K562 (cell line): Measurements from ENCODE around the gene PIGL. TPM values are rescaled to one million over a fixed set of nuclear protein-coding genes. Genes with fewer than 3 reads are reported as not detected.

Experiments
- ARHGAP35 ChIP-seq: fragments of 450-650 bp; IDR thresholded peaks from 2 replicates; pipeline ENCODE4 v1.6.1; 2018; ENCODE audit not compliant: partially characterized antibody
- CBX5 ChIP-seq: IDR thresholded peaks from 2 replicates; pipeline ENCODE4 v1.6.1; 2014; ENCODE audit warnings: low read depth, borderline replicate concordance
- E2F5 ChIP-seq: sonication (generic); formaldehyde crosslinking; IDR thresholded peaks from 2 replicates; pipeline ENCODE4 v1.8.0; 2022; ENCODE audit warnings: mild to moderate bottlenecking, missing genetic modification reagents
- EZH2 ChIP-seq: IDR thresholded peaks from 2 replicates; pipeline ENCODE4 v1.6.1; 2012; ENCODE audit warnings: low read depth, mild to moderate bottlenecking, inconsistent platforms, low read length, borderline replicate concordance
- HDAC1 ChIP-seq, 2 experiments: fragments of 450-650 bp; IDR thresholded peaks; 2 replicates each; pipeline ENCODE4 v1.6.1; 2016 to 2017; ENCODE audit warnings: inconsistent platforms in 1 of 2, mild to moderate bottlenecking in 1 of 2, moderate library complexity in 1 of 2
- HNRNPK ChIP-seq: fragments of 200-400 bp; formaldehyde crosslinking; IDR thresholded peaks from one replicate; pipeline ENCODE4 v1.6.1; 2018; ENCODE audit warnings: mild to moderate bottlenecking, low read depth, low read length; ENCODE audit not compliant: poor library complexity, severe bottlenecking
- IFI16 ChIP-seq: fragments of 250-450 bp; sonication (Bioruptor Pico); IDR thresholded peaks from 2 replicates; pipeline ENCODE4 v2.1.2; 2022; ENCODE audit warnings: mild to moderate bottlenecking, inconsistent platforms
- KAT8 ChIP-seq: fragments of 450-650 bp; IDR thresholded peaks from 2 replicates; pipeline ENCODE4 v1.6.1; 2016; ENCODE audit warnings: low read depth, mild to moderate bottlenecking
- MCM3 ChIP-seq: fragments of 450-650 bp; IDR thresholded peaks from 2 replicates; pipeline ENCODE4 v1.6.1; 2016
- NCOA1 ChIP-seq: fragments of 450-650 bp; IDR thresholded peaks from 2 replicates; pipeline ENCODE4 v1.6.1; 2016; ENCODE audit warnings: low read depth
- RHOXF2B ChIP-seq: fragments of 250-450 bp; sonication (Bioruptor Pico); conservative IDR thresholded peaks from 2 replicates; pipeline ENCODE4 v1.5.1; 2021
- TAF9B ChIP-seq: fragments of 450-650 bp; IDR thresholded peaks from 2 replicates; pipeline ENCODE4 v1.6.1; 2018; ENCODE audit warnings: mild to moderate bottlenecking; ENCODE audit not compliant: partially characterized antibody
- TGIF2 ChIP-seq: sonication (generic); formaldehyde crosslinking; IDR thresholded peaks from 2 replicates; pipeline ENCODE4 v1.8.1; 2022; ENCODE audit warnings: mild to moderate bottlenecking, missing genetic modification reagents, moderate library complexity
- ZNF436 ChIP-seq: fragments of 250-450, 450-650 bp; sonication (Bioruptor Pico); formaldehyde crosslinking; IDR thresholded peaks from 2 replicates; pipeline ENCODE4 v1.7.0; 2020; ENCODE audit warnings: mild to moderate bottlenecking
- polyA plus RNA-seq, 8 experiments: library from polyadenylated mRNA; depleted of rRNA in 4 of 8; stranded (reverse) in 5 of 8; unstranded in 3 of 8; fragments of >200 nt; fragmentation: Nextera tagmentation in 2 of 8; fragmentation: Illumina TruSeq in 1 of 8; extraction: Ambion mirVana in 2 of 8; extraction: Trizol in 1 of 8; gene quantifications; 2 replicates each; pipeline versions ENCODE4 v1.2.1 to v1.2.3, GENCODE V29; 2011 to 2014; ENCODE audit warnings: inconsistent platforms in 1 of 8, missing spikeins in 1 of 8
- total RNA-seq, 7 experiments: library from RNA; depleted of rRNA in 6 of 7; stranded (reverse); fragments of >200 nt in 6 of 7; fragmentation: Illumina TruSeq in 2 of 7; extraction: Trizol in 2 of 7; gene quantifications; 2 replicates each; pipeline versions ENCODE4 v1.2.1 to v1.2.3, GENCODE V29; 2011 to 2021; ENCODE audit warnings: low replicate concordance in 1 of 7
- TF ChIP-seq, protein P1 (sequence below): sonication (generic); IDR thresholded peaks from 2 replicates; pipeline ENCODE4 v1.6.1; 2016
- TF ChIP-seq, protein P2 (sequence below): fragments of 450-650 bp; formaldehyde crosslinking; conservative IDR thresholded peaks from 2 replicates; pipeline ENCODE4 v1.4.0; 2022; ENCODE audit warnings: mild to moderate bottlenecking, missing genetic modification characterization
- TF ChIP-seq, protein P3 (sequence below), 2 experiments: fragments of 450-650 bp in 1 of 2; sonication (generic) in 1 of 2; formaldehyde crosslinking in 1 of 2; IDR thresholded peaks; 2 replicates each; pipeline versions ENCODE4 v1.7.1 to v1.9.0; 2016 to 2022; ENCODE audit warnings: inconsistent platforms in 1 of 2, mild to moderate bottlenecking in 1 of 2, missing genetic modification reagents in 1 of 2

Gene PIGL
- total and polyA plus RNA-seq, 9 of the 15 experiments (the other 6 are each of a cell fraction or from before 2014, with no cell fraction given) = 19.9 to 55.3 (median 29.6) TPM

DNA sequence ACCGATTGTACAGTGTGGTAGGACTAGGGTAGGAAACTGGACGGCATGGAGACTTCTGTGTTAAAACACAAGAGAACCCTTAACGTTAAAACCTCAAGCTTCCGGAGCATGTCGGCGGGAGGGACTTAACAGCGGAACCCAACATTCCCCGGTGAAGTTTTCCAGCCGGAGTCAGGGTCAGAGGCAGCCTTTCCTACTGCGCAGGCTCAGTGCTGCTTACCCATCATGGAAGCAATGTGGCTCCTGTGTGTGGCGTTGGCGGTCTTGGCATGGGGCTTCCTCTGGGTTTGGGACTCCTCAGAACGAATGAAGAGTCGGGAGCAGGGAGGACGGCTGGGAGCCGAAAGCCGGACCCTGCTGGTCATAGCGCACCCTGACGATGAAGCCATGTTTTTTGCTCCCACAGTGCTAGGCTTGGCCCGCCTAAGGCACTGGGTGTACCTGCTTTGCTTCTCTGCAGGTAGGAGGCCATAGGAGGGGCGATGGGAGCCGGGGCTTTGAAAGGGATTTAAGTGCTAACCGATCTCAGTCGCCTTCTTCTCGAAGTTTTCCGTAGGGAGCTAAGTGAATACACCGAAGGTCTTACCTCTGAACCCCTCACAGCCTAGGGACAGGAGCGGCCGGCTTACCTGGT, at the start of gene PIGL (continued):
- TF ChIP-seq HDAC1 (IDR thresholded peaks at IDR 0.05) = peak; percentile 7 to 75; a peak in 3 of 4 replicates
- peak; percentile 97 for TF ChIP-seq NCOA1
- no peak for TF ChIP-seq EZH2
- no peak for TF ChIP-seq E2F5 (CRISPR knock-in tag)
- peak; percentile 95 for TF ChIP-seq TAF9B
- TF ChIP-seq CBX5 = no peak
- no peak for TF ChIP-seq KAT8
- no peak for TF ChIP-seq MCM3
- TF ChIP-seq IFI16 (CRISPR knock-in tag) = no peak
- TF ChIP-seq, protein P1, sequence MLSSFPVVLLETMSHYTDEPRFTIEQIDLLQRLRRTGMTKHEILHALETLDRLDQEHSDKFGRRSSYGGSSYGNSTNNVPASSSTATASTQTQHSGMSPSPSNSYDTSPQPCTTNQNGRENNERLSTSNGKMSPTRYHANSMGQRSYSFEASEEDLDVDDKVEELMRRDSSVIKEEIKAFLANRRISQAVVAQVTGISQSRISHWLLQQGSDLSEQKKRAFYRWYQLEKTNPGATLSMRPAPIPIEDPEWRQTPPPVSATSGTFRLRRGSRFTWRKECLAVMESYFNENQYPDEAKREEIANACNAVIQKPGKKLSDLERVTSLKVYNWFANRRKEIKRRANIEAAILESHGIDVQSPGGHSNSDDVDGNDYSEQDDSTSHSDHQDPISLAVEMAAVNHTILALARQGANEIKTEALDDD = 0 out of 2 replicates have a peak, but pooled peaks have one; percentile 37
- no peak for TF ChIP-seq ARHGAP35
- no peak for TF ChIP-seq TGIF2 (CRISPR knock-in tag)
- TF ChIP-seq, protein P2, sequence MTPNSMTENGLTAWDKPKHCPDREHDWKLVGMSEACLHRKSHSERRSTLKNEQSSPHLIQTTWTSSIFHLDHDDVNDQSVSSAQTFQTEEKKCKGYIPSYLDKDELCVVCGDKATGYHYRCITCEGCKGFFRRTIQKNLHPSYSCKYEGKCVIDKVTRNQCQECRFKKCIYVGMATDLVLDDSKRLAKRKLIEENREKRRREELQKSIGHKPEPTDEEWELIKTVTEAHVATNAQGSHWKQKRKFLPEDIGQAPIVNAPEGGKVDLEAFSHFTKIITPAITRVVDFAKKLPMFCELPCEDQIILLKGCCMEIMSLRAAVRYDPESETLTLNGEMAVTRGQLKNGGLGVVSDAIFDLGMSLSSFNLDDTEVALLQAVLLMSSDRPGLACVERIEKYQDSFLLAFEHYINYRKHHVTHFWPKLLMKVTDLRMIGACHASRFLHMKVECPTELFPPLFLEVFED = no peak
- TF ChIP-seq HNRNPK = no peak
- TF ChIP-seq ZNF436 (CRISPR knock-in tag) = no peak
- TF ChIP-seq, protein P3, sequence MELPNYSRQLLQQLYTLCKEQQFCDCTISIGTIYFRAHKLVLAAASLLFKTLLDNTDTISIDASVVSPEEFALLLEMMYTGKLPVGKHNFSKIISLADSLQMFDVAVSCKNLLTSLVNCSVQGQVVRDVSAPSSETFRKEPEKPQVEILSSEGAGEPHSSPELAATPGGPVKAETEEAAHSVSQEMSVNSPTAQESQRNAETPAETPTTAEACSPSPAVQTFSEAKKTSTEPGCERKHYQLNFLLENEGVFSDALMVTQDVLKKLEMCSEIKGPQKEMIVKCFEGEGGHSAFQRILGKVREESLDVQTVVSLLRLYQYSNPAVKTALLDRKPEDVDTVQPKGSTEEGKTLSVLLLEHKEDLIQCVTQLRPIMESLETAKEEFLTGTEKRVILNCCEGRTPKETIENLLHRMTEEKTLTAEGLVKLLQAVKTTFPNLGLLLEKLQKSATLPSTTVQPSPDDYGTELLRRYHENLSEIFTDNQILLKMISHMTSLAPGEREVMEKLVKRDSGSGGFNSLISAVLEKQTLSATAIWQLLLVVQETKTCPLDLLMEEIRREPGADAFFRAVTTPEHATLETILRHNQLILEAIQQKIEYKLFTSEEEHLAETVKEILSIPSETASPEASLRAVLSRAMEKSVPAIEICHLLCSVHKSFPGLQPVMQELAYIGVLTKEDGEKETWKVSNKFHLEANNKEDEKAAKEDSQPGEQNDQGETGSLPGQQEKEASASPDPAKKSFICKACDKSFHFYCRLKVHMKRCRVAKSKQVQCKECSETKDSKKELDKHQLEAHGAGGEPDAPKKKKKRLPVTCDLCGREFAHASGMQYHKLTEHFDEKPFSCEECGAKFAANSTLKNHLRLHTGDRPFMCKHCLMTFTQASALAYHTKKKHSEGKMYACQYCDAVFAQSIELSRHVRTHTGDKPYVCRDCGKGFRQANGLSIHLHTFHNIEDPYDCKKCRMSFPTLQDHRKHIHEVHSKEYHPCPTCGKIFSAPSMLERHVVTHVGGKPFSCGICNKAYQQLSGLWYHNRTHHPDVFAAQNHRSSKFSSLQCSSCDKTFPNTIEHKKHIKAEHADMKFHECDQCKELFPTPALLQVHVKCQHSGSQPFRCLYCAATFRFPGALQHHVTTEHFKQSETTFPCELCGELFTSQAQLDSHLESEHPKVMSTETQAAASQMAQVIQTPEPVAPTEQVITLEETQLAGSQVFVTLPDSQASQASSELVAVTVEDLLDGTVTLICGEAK (IDR thresholded peaks at IDR 0.05) = peak; percentile 93
- TF ChIP-seq, protein P3 (CRISPR knock-in tag; IDR thresholded peaks at IDR 0.05) = no peak
- TF ChIP-seq RHOXF2B = no peak
